BJ (cell line): ENCODE results near the gene ZNF764. TPM values are rescaled to one million over a fixed set of nuclear protein-coding genes. Genes with fewer than 3 reads are reported as not detected.
"Not testable (repeated sequence)": the region's sequence is repeated elsewhere in the genome, so short reads cannot be mapped to it uniquely, and the experiment has no call there.

Experiments
- CTCF ChIA-PET: fragments of 350-600 bp; formaldehyde crosslinking; extraction: SDS; loops from one replicate; lab custom pipeline; 2021; ENCODE audit warnings: antibody characterized with exemption, inconsistent platforms; lab: Yijun Ruan, JAX
- POLR2A ChIA-PET: fragments of 300-600 bp; sonication (Branson Sonifier 250); formaldehyde crosslinking; extraction: SDS; loops from one replicate; lab custom pipeline; 2021; ENCODE audit warnings: antibody characterized with exemption; lab: Charles Lee
- DNase-seq: peaks from one replicate; pipeline ENCODE4 v3.0.0-alpha.2; 2011; ENCODE audit warnings: low read depth
- H3K27me3 ChIP-seq: 2 replicates; pipeline ENCODE4 v1.6.0; 2011; ENCODE audit warnings: low read length; ENCODE audit not compliant: control insufficient read depth, insufficient read depth
- H3K36me3 ChIP-seq: 2 replicates; pipeline ENCODE4 v1.5.1; 2011; ENCODE audit warnings: low read length; ENCODE audit not compliant: control insufficient read depth, insufficient read depth
- H3K4me3 ChIP-seq: 2 replicates; pipeline ENCODE4 v1.5.1; 2011; ENCODE audit warnings: low read depth, mild to moderate bottlenecking, control low read depth, low read length
- polyA plus RNA-seq: library from polyadenylated mRNA; depleted of rRNA; stranded (reverse); fragments of >200 nt; gene quantifications from 2 replicates; pipeline ENCODE4 v1.2.3, GENCODE V29; 2011
- TF ChIP-seq, protein P1 (sequence below): IDR thresholded peaks from 2 replicates; pipeline ENCODE4 v1.5.1; 2011; ENCODE audit warnings: low read depth, mild to moderate bottlenecking, control low read depth, inconsistent platforms, low read length, moderate library complexity; ENCODE audit not compliant: insufficient read depth

The ZNF764 gene
- polyA plus RNA-seq, 1 experiment = 2.6 TPM

DNA sequence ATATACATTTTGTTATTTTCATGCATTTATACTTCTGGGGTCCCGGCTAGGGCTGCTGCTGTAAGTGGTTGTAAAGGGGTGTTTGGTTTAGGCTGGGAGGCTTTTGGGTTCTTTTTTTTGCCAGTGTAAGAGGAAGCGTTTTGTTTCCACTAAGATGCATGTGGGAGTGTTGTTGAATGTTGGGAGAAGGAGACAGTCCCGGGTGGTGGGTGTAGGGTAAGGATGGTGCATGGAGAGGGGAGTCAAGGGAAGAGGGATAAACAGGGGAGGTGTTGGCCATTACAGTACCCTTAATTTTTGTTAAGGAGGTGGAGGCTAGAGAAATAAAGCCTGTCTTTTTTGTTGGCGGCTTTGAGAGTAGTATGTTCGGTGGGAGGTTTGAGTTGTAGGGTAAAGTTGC lies 15.1 kb downstream of the ZNF764 start:
- ChIA-PET POLR2A (no interaction called here), CTCF (interaction anchor here (0.6 to 1.2 kb wide), 3 partner anchors 9 to 114 kb away, joined by 3 to 4 read pairs (median 3); no protein-coding TSS in a partner anchor)
- Histone ChIP-seq H3K27me3 (no peaks in the 10 kb centered on the region), H3K4me3 (no peak overlapping the region), H3K36me3 (peaks cover 2% of the 10 kb centered on the region; the same call in 1 of the 2 replicates)
- TF ChIP-seq, protein P1, sequence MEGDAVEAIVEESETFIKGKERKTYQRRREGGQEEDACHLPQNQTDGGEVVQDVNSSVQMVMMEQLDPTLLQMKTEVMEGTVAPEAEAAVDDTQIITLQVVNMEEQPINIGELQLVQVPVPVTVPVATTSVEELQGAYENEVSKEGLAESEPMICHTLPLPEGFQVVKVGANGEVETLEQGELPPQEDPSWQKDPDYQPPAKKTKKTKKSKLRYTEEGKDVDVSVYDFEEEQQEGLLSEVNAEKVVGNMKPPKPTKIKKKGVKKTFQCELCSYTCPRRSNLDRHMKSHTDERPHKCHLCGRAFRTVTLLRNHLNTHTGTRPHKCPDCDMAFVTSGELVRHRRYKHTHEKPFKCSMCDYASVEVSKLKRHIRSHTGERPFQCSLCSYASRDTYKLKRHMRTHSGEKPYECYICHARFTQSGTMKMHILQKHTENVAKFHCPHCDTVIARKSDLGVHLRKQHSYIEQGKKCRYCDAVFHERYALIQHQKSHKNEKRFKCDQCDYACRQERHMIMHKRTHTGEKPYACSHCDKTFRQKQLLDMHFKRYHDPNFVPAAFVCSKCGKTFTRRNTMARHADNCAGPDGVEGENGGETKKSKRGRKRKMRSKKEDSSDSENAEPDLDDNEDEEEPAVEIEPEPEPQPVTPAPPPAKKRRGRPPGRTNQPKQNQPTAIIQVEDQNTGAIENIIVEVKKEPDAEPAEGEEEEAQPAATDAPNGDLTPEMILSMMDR = no peak
- no peak for DNase-seq

DNA sequence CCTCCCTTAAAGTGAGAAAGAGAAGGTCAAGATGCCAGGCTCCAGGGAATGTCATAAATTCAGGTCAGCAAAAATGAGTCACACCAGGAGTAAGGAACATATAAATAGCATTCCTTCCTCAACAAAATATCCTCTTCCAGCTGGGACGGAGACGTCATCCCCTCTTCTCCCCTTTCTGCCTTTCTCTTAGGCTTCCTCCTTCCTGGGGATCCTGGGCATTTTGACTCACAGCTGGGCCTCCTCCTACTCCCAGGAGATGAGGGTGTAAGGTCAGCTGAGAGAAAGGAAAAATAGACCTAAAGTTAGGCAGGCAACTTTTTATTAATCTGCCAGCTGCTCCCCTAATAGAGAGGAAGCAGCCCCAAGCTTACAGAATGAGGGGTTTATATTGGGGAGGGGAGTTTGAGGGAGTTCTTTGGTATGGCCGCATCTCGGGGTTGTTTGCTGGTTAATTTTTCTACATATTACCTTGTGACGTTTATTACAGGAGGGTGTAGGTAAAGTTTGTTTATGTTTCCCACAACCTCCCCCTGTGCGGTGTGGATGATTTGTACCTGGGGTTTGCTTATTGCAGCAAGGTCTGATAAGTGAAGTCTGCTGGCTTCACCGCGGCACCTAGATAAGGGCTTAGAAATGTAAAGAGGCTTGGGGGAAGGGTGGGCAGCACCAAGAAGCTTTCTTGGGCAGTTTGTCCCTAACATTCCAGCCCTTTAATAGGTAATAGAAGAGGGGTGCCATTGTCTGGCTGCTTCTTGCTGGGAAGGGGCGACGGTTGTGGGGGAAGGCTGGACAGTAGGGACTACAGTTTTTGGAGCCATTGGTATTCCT lies 16.5 kb downstream of the ZNF764 start:
- ChIA-PET POLR2A (interaction anchor here (0.7 kb wide), 1 partner anchor 53 kb away, joined by 14 read pairs; no protein-coding TSS in a partner anchor), CTCF (interaction anchor here (0.6 to 1.2 kb wide), 4 partner anchors 16 to 919 kb away, joined by 3 to 9 read pairs (median 3); partner anchors contain the start of gene ZNF764)
- Histone ChIP-seq H3K36me3 (peaks cover 2% of the 10 kb centered on the region; the same call in 1 of the 2 replicates), H3K4me3 (no peak overlapping the region), H3K27me3 (no peaks in the 10 kb centered on the region)
- no peak for DNase-seq
- TF ChIP-seq, protein P1 = no peak

DNA sequence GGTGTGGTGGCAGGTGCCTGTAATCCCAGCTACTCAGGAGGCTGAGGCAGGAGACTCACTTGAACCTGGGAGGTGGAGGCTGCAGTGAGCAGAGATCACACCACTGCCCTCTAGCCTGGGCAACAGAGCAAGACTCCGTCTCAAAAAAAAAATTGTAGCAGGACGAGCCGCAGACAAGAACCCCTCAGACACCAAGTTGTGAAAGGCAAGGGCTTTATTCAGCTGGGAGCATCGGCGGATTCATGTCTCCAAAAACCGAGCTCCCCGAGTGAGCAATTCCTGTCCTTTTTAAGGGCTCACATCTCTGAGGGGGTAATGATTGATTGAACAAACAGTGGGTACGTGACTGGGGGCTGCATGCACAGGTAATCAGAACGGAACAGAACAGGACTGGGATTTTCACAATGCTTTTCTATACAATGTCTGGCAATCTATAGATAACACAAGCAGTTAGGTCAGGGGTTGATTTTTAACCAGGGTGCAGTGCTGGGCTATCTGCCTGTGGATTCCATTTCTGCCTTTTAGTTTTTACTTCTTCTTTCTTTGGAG lies 17.2 kb downstream of the ZNF764 start:
- H3K36me3 ChIP-seq, DNase-seq, H3K27me3 ChIP-seq, H3K4me3 ChIP-seq: not testable (repeated sequence)
- POLR2A ChIA-PET = interaction anchor here (0.7 kb wide), 1 partner anchor 54 kb away, joined by 14 read pairs; no protein-coding TSS in a partner anchor
- CTCF ChIA-PET = interaction anchor here (0.6 to 1.2 kb wide), 4 partner anchors 17 to 919 kb away, joined by 3 to 9 read pairs (median 3); partner anchors contain the start of gene ZNF764

DNA sequence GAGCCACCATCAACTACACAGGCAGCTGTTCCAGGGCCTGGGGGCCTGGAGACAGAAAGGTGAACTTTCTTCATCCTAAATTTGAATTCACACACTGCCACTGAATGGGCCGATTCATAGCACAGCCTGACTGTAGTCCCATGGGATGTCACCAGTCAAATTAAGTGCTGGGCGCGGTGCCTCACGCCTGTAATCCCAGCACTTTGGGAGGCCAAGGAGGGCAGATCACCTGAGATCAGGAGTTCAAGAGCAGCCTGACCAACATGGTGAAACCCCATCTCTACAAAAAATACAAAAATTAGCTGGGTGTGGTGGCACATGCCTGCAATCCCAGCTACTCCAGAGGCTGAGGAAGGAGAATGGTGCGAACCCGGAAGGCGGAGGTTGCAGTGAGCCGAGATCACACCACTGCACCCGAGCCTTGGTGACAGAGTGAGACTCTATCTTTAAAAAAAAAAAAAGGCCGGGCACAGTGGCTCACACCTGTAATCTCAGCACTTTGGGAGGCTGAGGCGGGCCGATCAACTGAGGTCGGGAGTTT lies 18.1 kb downstream of the ZNF764 start:
- POLR2A ChIA-PET, H3K27me3 ChIP-seq, CTCF ChIA-PET, DNase-seq, H3K4me3 ChIP-seq, H3K36me3 ChIP-seq: not testable (repeated sequence)

DNA sequence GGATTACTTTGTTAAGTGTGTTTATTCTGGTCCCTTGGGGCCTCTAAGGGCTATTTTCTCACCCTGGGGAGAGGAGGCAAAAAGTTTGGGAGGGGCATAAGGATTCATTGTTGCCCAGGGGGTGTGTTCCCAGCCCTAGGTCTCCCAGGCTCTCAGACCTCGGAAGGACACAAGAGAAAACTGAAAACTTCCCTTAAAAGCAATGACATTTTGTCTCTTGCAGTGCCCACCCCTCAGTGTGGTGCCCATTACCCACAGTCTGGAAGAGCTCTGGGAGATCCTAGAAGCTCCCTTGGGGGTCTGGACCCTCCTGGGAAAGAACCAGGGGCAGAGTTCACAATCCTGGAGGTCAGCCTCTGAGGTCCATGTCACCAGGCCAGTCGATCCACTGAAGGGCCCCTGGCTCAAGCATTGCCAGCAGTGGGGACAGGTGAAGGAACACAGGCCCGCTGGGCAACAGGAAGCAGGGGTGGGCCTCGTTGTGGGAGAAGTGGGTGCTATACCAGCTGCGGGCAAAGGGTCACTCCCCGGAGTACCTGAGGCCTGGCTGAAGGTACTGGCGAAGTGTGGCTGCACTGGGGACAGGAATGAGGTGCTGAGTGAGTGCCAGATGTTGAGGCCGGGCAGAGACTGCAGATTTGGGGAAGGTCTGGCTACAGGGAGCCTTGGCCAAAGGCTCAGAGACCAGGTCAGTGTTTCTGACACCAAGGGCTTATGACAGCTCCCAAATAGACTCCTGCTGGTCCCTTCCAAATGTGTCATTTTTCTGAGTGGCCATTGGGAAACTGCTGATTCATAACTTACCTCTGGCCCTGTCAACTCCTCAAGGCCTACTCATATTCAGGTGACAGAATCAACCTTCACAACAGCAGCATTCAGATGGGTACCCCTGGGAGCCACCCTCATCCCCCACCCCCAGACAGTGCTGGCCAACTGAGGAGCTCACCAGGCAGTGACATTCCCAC lies 18.9 kb downstream of the ZNF764 start:
- ChIA-PET POLR2A (no interaction called here), CTCF (no interaction called here)
- TF ChIP-seq, protein P1 = no peak
- DNase-seq = no peak
- no peak overlapping the region for H3K4me3 ChIP-seq
- H3K27me3 ChIP-seq = no peaks in the 10 kb centered on the region
- peaks cover 2% of the 10 kb centered on the region; the same call in 1 of the 2 replicates for H3K36me3 ChIP-seq

DNA sequence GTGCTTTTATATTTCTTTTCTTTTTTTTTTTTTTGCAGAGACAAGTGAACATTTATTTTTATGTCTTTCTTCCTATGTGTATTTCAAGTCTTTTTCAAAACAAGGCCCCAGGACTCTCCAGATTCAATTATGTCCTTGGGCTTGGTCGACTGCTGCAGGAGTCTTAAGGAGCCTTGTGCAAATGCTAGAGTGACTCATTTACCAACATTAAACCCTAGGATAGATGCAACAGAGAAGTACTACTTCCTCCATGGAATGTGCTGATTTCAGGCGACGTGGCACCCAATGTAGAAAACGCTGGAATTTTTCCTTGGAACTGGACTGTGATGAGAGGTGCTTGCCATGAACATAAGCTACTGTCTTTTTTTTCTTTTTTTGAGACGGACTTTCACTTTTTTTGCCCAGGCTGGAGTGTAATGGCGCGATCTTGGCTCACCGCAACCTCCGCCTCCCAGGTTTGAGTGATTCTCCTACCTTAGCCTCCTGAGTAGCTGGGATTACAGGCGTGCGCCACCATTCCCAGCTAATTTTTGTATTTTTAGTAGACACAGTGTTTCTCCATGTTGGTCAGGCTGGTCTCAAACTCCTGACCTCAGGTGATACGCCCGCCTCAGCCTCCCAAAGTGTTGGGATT lies 21.7 kb downstream of the ZNF764 start:
- DNase-seq, H3K27me3 ChIP-seq, POLR2A ChIA-PET, H3K36me3 ChIP-seq, H3K4me3 ChIP-seq: not testable (repeated sequence)
- CTCF ChIA-PET = interaction anchor here (1.3 to 2.6 kb wide), 7 partner anchors 9 to 107 kb away, joined by 3 to 13 read pairs (median 5); partner anchors contain the start of gene DCTPP1
